HepG2 (cell line): ENCODE measurements around the gene CALR. TPM values are rescaled to one million over a fixed set of nuclear protein-coding genes. Genes with fewer than 3 reads are reported as not detected.

Source experiments
- ARHGAP35 ChIP-seq: sonication (generic); formaldehyde crosslinking; IDR thresholded peaks from 2 replicates; pipeline ENCODE4 v1.9.0; 2022; ENCODE audit warnings: mild to moderate bottlenecking, inconsistent platforms, moderate library complexity, missing genetic modification reagents, borderline replicate concordance
- ATF1 ChIP-seq: IDR thresholded peaks from 2 replicates; pipeline ENCODE4 v1.6.1; 2016; ENCODE audit warnings: mild to moderate bottlenecking, control low read depth
- HMGXB3 ChIP-seq: sonication (generic); formaldehyde crosslinking; IDR thresholded peaks from 2 replicates; pipeline ENCODE4 v1.4.0; 2020; ENCODE audit warnings: missing genetic modification reagents, borderline replicate concordance
- HMGXB4 ChIP-seq, 2 experiments: sonication (generic) in 1 of 2; formaldehyde crosslinking in 1 of 2; IDR thresholded peaks; 2 replicates each; pipeline versions ENCODE4 v1.4.0 to v1.6.1; 2018 to 2020; ENCODE audit warnings: missing genetic modification reagents in 2 of 2, borderline replicate concordance in 1 of 2, low read depth in 1 of 2, mild to moderate bottlenecking in 1 of 2, missing biosample characterization in 1 of 2
- HOXD1 ChIP-seq: sonication (generic); formaldehyde crosslinking; IDR thresholded peaks from 2 replicates; pipeline ENCODE4 v1.5.0; 2020; ENCODE audit warnings: missing genetic modification reagents
- IRX3 ChIP-seq: sonication (generic); formaldehyde crosslinking; IDR thresholded peaks from 2 replicates; pipeline ENCODE4 v1.8.1; 2023; ENCODE audit warnings: mild to moderate bottlenecking, low read depth, missing genetic modification reagents, borderline replicate concordance
- MLXIP ChIP-seq: sonication (generic); formaldehyde crosslinking; IDR thresholded peaks from 2 replicates; pipeline ENCODE4 v1.9.0; 2021; ENCODE audit warnings: missing genetic modification reagents, borderline replicate concordance
- NFYB ChIP-seq: sonication (generic); formaldehyde crosslinking; IDR thresholded peaks from 2 replicates; pipeline ENCODE4 v1.4.0; 2020; ENCODE audit warnings: missing genetic modification reagents
- PHF8 ChIP-seq: sonication (generic); formaldehyde crosslinking; IDR thresholded peaks from 2 replicates; pipeline ENCODE4 v1.5.0; 2020; ENCODE audit warnings: missing genetic modification reagents
- POGZ ChIP-seq: sonication (generic); formaldehyde crosslinking; IDR thresholded peaks from 2 replicates; pipeline ENCODE4 v1.4.0; 2020; ENCODE audit warnings: mild to moderate bottlenecking, missing genetic modification reagents
- TIGD3 ChIP-seq: sonication (generic); formaldehyde crosslinking; IDR thresholded peaks from 2 replicates; pipeline ENCODE4 v1.5.1; 2020; ENCODE audit warnings: mild to moderate bottlenecking, missing genetic modification reagents, borderline replicate concordance
- TOE1 ChIP-seq: sonication (generic); formaldehyde crosslinking; IDR thresholded peaks from 2 replicates; pipeline ENCODE4 v1.4.0; 2020; ENCODE audit warnings: mild to moderate bottlenecking, missing genetic modification reagents
- ZNF275 ChIP-seq: sonication (generic); formaldehyde crosslinking; IDR thresholded peaks from 2 replicates; pipeline ENCODE4 v1.8.0; 2022; ENCODE audit warnings: missing genetic modification reagents, mild to moderate bottlenecking, inconsistent platforms, borderline replicate concordance
- ZNF354B ChIP-seq: sonication (generic); formaldehyde crosslinking; IDR thresholded peaks from 2 replicates; pipeline ENCODE4 v1.8.0; 2022; ENCODE audit warnings: mild to moderate bottlenecking, missing genetic modification reagents
- ZNF550 ChIP-seq: sonication (generic); formaldehyde crosslinking; IDR thresholded peaks from 2 replicates; pipeline ENCODE4 v1.4.0; 2020; ENCODE audit warnings: mild to moderate bottlenecking, missing genetic modification reagents, borderline replicate concordance
- polyA plus RNA-seq, 8 experiments: library from polyadenylated mRNA; depleted of rRNA in 3 of 8; stranded (reverse) in 7 of 8; unstranded in 1 of 8; fragments of >200 nt; fragmentation: Illumina TruSeq in 4 of 8; extraction: Trizol in 4 of 8; gene quantifications; 2 replicates each; pipeline versions ENCODE4 v1.2.1 to v1.2.3, GENCODE V29; 2011 to 2016; ENCODE audit warnings: low read depth in 4 of 8, missing spikeins in 1 of 8, mixed read lengths in 1 of 8; ENCODE audit not compliant: insufficient read depth in 1 of 8
- total RNA-seq, 5 experiments: library from RNA; depleted of rRNA; stranded (reverse); fragments of >200 nt; fragmentation: Illumina TruSeq; extraction: Trizol; gene quantifications; 2 replicates each; pipeline ENCODE4 v1.2.3, GENCODE V29; 2016; ENCODE audit warnings: low read depth in 1 of 5

CALR gene
- total and polyA plus RNA-seq, 2 of the 13 experiments (the other 11 are each of a cell fraction or from before 2014, with no cell fraction given): 898 to 934 TPM

- TF ChIP-seq HMGXB4 (CRISPR knock-in tag; IDR thresholded peaks at IDR 0.05; ENCODE audit: borderline replicate concordance in 1 of 2, low read depth in 1 of 2): peak; percentile 67 to 75; a peak in 3 of 4 replicates
- TF ChIP-seq PHF8 (CRISPR knock-in tag): peak; percentile 90
- TF ChIP-seq POGZ (CRISPR knock-in tag): peak; percentile 80
- 0 out of 2 replicates have a peak, but pooled peaks have one; percentile 57 for TF ChIP-seq TIGD3 (CRISPR knock-in tag)
- TF ChIP-seq ZNF550 (CRISPR knock-in tag): no peak
- TF ChIP-seq ZNF354B (CRISPR knock-in tag): no peak
- TF ChIP-seq NFYB: peak; percentile 13; the same call in 1 of the 2 replicates
- TF ChIP-seq HMGXB3: peak; percentile 70; the same call in 1 of the 2 replicates
- peak; percentile 95 for TF ChIP-seq ATF1 (CRISPR knock-in tag)
- peak; percentile 79; the same call in 1 of the 2 replicates for TF ChIP-seq ARHGAP35 (CRISPR knock-in tag)
- TF ChIP-seq HOXD1 (CRISPR knock-in tag): peak; percentile 90
- TF ChIP-seq IRX3 (CRISPR knock-in tag): no peak
- TF ChIP-seq ZNF275 (CRISPR knock-in tag): peak; percentile 67; the same call in 1 of the 2 replicates
- TF ChIP-seq TOE1 (CRISPR knock-in tag): no peak
- TF ChIP-seq MLXIP (CRISPR knock-in tag): no peak
Observed at GRCh38 chr19:12945479-12946091, 7.2 kb downstream of the CALR start, which contains the start of gene RAD23A (continued).
